Neural cell (in vitro differentiated cells): ENCODE measurements around the gene NEIL1.

Experiments used
- EP300 ChIP-seq: fragments of 450-650 bp; conservative IDR thresholded peaks from 2 replicates; pipeline ENCODE4 v1.6.1; 2014; ENCODE audit warnings: antibody characterized with exemption, mild to moderate bottlenecking, moderate library complexity; ENCODE audit not compliant: poor library complexity, severe bottlenecking
- EZH2 ChIP-seq: fragments of 200-600, 300-800 bp; shearing (Covaris generic), sonication (generic); IDR thresholded peaks from 2 replicates; pipeline ENCODE4 v1.6.1; 2014; ENCODE audit warnings: antibody characterized with exemption, low read length, borderline replicate concordance, mild to moderate bottlenecking; ENCODE audit not compliant: insufficient read depth, poor library complexity, severe bottlenecking
- POLR2AphosphoS5 ChIP-seq: IDR thresholded peaks from 2 replicates; pipeline ENCODE4 v1.6.1; 2012
- RAD21 ChIP-seq: fragments of 450-650 bp; conservative IDR thresholded peaks from 2 replicates; pipeline ENCODE4 v1.6.1; 2014; ENCODE audit warnings: antibody characterized with exemption, mild to moderate bottlenecking, moderate library complexity
- SMC3 ChIP-seq: fragments of 450-650 bp; conservative IDR thresholded peaks from 2 replicates; pipeline ENCODE4 v1.6.1; 2014; ENCODE audit warnings: antibody characterized with exemption, mild to moderate bottlenecking, moderate library complexity; ENCODE audit not compliant: poor library complexity
- TF ChIP-seq, protein P1 (sequence below): fragments of 450-650 bp; IDR thresholded peaks from 2 replicates; pipeline ENCODE4 v1.5.1; 2014; ENCODE audit warnings: antibody characterized with exemption, mild to moderate bottlenecking, moderate library complexity; ENCODE audit not compliant: poor library complexity, severe bottlenecking
- TF ChIP-seq, protein P2 (sequence below): IDR thresholded peaks from 2 replicates; pipeline ENCODE4 v1.6.1; 2012; ENCODE audit warnings: borderline replicate concordance

DNA sequence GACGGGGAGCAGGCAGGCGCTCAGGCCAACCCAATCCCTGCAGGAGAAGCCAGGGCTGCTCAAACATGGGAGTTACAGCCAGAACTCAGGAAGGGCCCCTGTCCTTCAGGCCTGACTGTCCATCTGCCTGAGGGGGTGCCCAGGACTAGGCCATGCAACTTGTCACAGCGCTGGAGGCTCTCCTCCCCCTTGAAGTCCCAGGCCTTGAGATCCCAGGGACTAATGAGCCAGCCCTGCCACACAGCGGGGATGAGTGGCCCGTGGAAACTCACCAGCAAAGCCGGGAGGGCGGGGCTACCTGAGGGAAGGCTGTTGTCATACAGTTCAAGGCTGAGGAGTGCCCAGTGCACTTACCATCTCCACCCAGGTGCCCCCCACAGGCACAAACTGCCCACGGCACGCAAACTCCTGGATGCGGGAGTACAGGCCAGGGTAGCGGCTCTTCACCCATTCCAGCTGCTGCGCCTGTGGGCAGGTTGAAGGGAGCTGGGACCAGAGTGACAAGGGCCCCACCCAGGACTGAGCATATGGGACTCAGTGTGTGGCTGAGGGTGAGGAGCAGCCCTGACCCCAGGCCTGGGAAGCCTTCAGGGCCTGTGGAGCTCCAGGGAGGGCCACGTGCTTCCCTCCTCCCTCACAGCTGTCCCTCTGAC, 15.3 kb downstream of the NEIL1 start:
- TF ChIP-seq, protein P1, sequence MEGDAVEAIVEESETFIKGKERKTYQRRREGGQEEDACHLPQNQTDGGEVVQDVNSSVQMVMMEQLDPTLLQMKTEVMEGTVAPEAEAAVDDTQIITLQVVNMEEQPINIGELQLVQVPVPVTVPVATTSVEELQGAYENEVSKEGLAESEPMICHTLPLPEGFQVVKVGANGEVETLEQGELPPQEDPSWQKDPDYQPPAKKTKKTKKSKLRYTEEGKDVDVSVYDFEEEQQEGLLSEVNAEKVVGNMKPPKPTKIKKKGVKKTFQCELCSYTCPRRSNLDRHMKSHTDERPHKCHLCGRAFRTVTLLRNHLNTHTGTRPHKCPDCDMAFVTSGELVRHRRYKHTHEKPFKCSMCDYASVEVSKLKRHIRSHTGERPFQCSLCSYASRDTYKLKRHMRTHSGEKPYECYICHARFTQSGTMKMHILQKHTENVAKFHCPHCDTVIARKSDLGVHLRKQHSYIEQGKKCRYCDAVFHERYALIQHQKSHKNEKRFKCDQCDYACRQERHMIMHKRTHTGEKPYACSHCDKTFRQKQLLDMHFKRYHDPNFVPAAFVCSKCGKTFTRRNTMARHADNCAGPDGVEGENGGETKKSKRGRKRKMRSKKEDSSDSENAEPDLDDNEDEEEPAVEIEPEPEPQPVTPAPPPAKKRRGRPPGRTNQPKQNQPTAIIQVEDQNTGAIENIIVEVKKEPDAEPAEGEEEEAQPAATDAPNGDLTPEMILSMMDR: no peak
- TF ChIP-seq EZH2 (no peak), EP300 (no peak), RAD21 (no peak), SMC3 (no peak), POLR2AphosphoS5 (no peak)
- TF ChIP-seq, protein P2, sequence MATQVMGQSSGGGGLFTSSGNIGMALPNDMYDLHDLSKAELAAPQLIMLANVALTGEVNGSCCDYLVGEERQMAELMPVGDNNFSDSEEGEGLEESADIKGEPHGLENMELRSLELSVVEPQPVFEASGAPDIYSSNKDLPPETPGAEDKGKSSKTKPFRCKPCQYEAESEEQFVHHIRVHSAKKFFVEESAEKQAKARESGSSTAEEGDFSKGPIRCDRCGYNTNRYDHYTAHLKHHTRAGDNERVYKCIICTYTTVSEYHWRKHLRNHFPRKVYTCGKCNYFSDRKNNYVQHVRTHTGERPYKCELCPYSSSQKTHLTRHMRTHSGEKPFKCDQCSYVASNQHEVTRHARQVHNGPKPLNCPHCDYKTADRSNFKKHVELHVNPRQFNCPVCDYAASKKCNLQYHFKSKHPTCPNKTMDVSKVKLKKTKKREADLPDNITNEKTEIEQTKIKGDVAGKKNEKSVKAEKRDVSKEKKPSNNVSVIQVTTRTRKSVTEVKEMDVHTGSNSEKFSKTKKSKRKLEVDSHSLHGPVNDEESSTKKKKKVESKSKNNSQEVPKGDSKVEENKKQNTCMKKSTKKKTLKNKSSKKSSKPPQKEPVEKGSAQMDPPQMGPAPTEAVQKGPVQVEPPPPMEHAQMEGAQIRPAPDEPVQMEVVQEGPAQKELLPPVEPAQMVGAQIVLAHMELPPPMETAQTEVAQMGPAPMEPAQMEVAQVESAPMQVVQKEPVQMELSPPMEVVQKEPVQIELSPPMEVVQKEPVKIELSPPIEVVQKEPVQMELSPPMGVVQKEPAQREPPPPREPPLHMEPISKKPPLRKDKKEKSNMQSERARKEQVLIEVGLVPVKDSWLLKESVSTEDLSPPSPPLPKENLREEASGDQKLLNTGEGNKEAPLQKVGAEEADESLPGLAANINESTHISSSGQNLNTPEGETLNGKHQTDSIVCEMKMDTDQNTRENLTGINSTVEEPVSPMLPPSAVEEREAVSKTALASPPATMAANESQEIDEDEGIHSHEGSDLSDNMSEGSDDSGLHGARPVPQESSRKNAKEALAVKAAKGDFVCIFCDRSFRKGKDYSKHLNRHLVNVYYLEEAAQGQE: no peak
